Breast epithelium (tissue), 3 donors: ENCODE data around the gene ADAMTS17.

Experiments used
- POLR2A ChIP-seq: fragments of 450-650 bp; IDR thresholded peaks from one replicate; pipeline ENCODE4 v1.6.1; 2016; ENCODE audit warnings: antibody characterized with exemption, mild to moderate bottlenecking, moderate library complexity
- POLR2AphosphoS5 ChIP-seq, 3 donors: sonication (generic); formaldehyde crosslinking; IDR thresholded peaks; one replicate each; pipeline ENCODE4 v1.6.1; 2017; ENCODE audit warnings: antibody characterized with exemption in 3 of 3
- TF ChIP-seq, protein P1 (sequence below), 3 donors: fragments of 450-650 bp; IDR thresholded peaks; one replicate each; pipeline ENCODE4 v1.5.1; 2016 to 2017; ENCODE audit warnings: antibody characterized with exemption in 3 of 3, mild to moderate bottlenecking in 3 of 3, moderate library complexity in 3 of 3

- TF ChIP-seq POLR2A, result no peak
- TF ChIP-seq, protein P1, sequence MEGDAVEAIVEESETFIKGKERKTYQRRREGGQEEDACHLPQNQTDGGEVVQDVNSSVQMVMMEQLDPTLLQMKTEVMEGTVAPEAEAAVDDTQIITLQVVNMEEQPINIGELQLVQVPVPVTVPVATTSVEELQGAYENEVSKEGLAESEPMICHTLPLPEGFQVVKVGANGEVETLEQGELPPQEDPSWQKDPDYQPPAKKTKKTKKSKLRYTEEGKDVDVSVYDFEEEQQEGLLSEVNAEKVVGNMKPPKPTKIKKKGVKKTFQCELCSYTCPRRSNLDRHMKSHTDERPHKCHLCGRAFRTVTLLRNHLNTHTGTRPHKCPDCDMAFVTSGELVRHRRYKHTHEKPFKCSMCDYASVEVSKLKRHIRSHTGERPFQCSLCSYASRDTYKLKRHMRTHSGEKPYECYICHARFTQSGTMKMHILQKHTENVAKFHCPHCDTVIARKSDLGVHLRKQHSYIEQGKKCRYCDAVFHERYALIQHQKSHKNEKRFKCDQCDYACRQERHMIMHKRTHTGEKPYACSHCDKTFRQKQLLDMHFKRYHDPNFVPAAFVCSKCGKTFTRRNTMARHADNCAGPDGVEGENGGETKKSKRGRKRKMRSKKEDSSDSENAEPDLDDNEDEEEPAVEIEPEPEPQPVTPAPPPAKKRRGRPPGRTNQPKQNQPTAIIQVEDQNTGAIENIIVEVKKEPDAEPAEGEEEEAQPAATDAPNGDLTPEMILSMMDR (IDR thresholded peaks at IDR 0.05), result no peak
- no peak for TF ChIP-seq POLR2AphosphoS5 (IDR thresholded peaks at IDR 0.05)
These were observed 321.6 kb downstream of the ADAMTS17 start for GRCh38 chr15:100020189-100020588.
